ENCODE data around the gene DPP10.
"Not testable (repeated sequence)": the region's sequence is repeated elsewhere in the genome, so short reads cannot be mapped to it uniquely, and the experiment has no call there.

Gene DPP10

GRCh38 chr2:114843963-114844362, 401.5 kb downstream of the DPP10 start:
- DNase-seq = no peak

GRCh38 chr2:114857196-114857595, 414.8 kb downstream of the DPP10 start:
- DNase-seq = no peak

GRCh38 chr2:114859726-114860510, 417.5 kb downstream of the DPP10 start:
- DNase-seq = no peak

GRCh38 chr2:114862243-114862642, 419.8 kb downstream of the DPP10 start:
- no peak for DNase-seq

GRCh38 chr2:114864901-114865300, 422.5 kb downstream of the DPP10 start:
- no peak for DNase-seq

GRCh38 chr2:114880046-114880445, 437.6 kb downstream of the DPP10 start:
- DNase-seq = no peak

- no peak for DNase-seq
Measured at GRCh38 chr2:114919985-114920384, 477.5 kb downstream of the DPP10 start.

GRCh38 chr2:114922076-114922475, 479.6 kb downstream of the DPP10 start:
- no peak for DNase-seq

- DNase-seq = no peak
Measured at GRCh38 chr2:114925296-114926255, 483.1 kb downstream of the DPP10 start.

GRCh38 chr2:114926303-114926702, 483.9 kb downstream of the DPP10 start:
- no peak for DNase-seq

GRCh38 chr2:114929225-114929624, 486.8 kb downstream of the DPP10 start:
- DNase-seq = no peak

GRCh38 chr2:114933671-114934241, 491.3 kb downstream of the DPP10 start:
- no peak for DNase-seq

GRCh38 chr2:114935031-114935430, 492.6 kb downstream of the DPP10 start:
- DNase-seq = no peak

- DNase-seq = no peak
Measured at GRCh38 chr2:114937366-114937930, 495.0 kb downstream of the DPP10 start.

- DNase-seq = no peak
Measured at GRCh38 chr2:114940785-114941458, 498.5 kb downstream of the DPP10 start.

GRCh38 chr2:114949228-114949804, 506.9 kb downstream of the DPP10 start:
- no peak for DNase-seq

GRCh38 chr2:114960389-114960788, 517.9 kb downstream of the DPP10 start:
- no peak for DNase-seq

- DNase-seq = no peak
Measured at GRCh38 chr2:114962532-114962931, 520.1 kb downstream of the DPP10 start.

GRCh38 chr2:114968748-114969400, 526.4 kb downstream of the DPP10 start:
- no peak for DNase-seq

- DNase-seq = not testable (repeated sequence)
Measured at GRCh38 chr2:115004321-115004720, 561.9 kb downstream of the DPP10 start.

- DNase-seq = no peak
Measured at GRCh38 chr2:115011721-115012120, 569.3 kb downstream of the DPP10 start.

GRCh38 chr2:115022013-115022412, 579.6 kb downstream of the DPP10 start:
- not testable (repeated sequence) for DNase-seq
